Measurements from ENCODE around the gene TTC22.
A peak's percentile ranks its signal among the peaks of the same experiment; 100 is the strongest.
"Not testable (repeated sequence)": the region's sequence is repeated elsewhere in the genome, so short reads cannot be mapped to it uniquely, and the experiment has no call there.

TTC22 gene

DNA sequence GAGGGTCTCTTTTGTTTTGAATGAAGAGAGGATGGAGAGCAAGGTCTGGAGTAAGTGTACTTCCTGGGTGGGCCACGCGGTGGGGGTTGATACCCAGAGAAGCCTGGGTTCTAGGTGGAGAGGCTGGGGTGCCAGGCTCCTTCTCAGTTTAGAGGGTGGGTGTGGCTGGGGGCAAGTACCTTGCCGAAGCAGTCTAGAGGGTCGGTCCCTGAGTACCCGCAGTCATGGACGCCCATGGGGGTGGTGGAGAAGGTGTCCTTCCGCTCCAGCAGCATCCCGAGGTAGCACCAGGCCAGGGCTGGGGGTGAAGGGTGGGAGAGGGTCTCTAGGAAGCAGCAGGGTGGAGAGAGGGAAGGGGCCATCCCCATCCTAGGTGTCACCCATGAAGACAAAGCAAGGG, 14.3 kb downstream of the TTC22 start:
- no peak for DNase-seq (ENCODE audit: low read depth in 2 of 2)

DNA sequence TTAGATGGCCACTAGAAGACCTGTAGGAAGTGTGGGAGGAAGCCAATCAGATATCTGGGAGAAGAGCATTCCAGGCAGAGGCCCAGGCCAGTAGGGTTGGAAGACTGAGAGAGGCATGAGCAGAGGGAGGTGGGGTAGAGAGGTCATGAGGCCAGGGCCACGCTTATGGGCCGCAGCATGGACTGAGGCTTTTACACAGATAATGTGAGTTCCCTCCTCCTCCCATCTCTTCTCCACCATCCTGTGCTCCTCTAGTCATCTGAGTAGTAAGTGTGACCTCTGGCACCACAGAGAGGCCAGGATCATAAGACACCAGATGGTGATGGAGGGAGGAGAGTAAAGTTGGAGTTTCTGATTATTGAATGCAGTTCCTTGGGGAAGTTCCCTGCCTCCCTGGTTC, 17.1 kb downstream of the TTC22 start:
- no peak for DNase-seq (ENCODE audit: low read depth in 2 of 2)

DNA sequence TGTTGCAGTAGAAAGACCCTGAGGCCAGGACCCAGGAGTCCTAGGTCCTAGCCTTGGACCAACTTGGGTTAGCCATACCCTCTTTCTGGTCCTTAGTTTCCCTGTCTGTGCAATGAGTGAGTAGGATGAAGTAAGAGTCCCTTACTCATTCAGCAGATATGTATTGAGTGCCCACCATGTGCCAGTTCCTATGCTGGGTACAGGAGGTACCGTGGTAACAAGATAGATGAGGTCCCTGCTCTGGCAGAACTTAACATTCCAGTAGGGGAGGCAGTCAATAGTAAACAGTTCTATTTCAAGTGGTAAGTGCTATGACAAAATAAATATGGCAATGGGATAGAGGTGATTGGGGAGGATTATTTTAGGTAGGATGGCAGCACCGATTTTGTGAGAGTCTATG, 18.5 kb downstream of the TTC22 start:
- no peak for DNase-seq (ENCODE audit: low read depth in 2 of 2)

DNA sequence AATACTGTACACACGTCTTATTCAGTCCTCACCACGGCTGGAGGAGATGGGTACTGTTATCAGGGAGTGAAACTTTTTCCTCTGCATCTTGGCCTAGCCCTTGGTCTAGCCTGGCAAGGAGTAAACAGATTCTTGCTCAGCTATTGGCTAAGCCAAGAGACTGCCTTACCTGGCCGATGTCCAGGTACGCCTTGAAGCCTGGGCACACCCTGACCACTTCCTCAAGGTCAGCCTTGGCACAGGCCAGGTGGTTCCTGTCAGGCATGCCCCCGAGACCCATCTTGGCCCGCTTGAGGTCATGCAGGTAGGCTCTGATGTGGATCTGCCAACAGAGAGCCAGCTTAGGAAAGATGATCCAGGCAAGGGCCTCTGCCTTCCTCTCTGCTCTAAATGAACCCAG, 19.0 kb downstream of the TTC22 start:
- DNase-seq (ENCODE audit: low read depth in 2 of 2) = no peak

DNA sequence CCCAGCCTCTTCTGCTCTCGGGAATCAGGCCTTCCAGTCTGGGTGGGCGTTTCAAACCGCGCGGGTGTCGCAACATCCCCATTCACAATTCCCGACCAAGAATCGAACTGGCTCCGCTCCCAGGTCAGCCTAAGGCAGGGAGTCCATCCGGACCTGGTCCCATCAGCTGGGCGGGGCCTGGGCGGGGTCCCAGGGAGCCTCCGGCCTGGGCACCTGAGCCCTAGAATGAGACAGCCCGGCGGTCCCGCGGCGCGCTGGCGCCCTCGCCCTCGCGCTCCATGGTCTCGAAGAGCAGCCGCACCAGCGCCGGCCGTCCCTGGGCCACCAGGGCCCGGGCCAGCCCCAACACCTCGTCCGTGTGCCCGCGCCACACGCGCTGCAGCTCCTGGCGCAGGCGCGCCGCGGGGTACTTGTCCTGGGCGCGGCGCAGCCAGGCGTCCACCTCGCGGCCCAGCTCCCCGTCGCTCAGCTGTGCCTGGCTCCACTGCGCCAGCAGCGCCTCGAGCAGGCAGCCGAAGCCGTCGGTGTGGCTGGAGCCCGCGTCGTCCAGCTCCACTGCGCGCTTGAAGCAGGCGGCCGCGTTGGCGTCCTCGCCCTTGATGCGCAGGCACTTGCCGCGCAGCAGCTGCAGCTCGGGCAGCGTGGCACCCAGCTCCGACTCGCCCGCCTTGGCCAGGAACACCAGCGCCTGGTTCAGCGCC, 19.9 kb downstream of the TTC22 start:
- no peak for DNase-seq (ENCODE audit: low read depth in 2 of 2)

DNA sequence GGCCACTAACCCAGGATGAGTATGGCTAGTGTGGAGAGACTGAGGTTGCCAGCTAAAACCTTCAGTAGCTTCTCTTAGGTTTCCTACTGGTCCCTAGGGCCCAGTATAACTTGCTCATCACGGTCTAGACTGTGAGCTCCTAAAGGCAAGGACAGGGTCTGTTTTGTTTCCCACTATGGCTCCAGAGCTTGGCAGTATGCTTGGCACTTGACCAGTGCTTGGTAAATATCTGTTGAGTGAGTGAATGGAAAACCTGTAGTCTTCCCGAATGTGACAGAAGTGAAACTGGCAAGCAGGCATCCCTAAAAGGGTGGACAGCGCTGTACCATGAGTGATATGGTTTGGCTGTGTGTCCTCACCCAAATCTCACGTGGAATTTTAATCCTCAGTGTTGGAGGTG, 23.7 kb downstream of the TTC22 start:
- DNase-seq (ENCODE audit: low read depth in 2 of 2) = no peak

DNA sequence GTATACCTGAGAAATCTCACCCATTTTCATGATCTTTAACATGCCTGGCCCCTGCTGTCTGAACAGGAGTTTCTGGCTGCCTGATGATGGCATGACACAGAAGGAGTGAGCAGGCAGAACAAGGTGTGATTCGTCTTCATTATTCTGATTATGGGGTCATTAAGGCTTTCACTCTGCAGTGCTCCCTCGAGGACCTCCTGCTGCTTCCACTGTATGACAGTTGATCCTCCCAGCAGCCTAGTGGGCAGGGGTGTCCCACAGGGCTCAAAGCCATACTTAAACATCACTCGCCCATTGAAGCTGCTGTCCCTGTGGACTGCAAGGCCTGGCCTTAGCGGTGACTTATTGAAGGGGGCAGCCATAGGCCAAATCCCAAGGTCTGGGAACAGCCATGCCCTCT, 24.1 kb downstream of the TTC22 start:
- DNase-seq (ENCODE audit: low read depth in 2 of 2) = no peak

DNA sequence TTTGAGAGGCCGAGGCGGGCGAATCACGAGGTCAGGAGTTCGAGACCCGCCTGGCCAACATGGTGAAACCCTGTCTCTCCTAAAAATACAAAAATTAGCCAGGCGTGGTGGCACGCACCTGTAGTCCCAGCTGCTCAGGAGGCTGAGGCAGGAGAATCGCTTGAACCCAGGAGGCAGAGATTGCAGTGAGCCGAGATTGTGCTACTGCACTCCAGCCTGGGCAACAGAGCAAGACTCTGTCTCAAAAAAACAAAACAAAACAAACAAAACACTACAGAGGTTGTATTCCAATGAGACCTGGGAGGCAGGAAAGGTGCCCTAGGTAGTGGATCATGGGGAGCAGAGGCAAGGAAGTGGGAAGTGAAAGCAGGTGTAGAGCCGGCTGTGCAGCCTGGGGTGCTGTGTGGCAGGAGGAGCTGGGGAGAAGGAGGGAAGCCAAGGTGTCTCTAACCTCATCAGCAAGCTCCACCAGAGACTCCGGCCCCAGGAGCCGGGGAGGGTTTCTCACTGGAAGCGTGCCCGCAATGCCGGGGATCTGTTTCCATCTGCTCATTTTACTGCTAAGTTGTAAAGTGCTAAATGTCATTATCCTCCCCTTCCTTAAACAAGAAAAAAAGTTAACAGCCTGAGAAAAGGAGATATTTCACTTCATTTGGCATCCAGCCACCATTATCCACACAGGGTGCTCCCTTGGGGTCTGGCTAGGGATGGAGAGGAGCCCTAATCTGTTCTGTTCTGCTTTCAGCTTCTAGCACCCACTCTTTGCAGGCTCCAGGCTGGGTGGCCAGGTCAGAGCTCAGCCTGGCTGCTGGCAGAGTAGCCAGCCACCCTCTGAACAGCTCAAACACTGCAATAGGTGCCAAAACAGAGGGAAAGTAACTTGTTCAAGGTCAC, 25.0 kb downstream of the TTC22 start:
- DNase-seq (ENCODE audit: low read depth in 2 of 2) = not testable (repeated sequence)

DNA sequence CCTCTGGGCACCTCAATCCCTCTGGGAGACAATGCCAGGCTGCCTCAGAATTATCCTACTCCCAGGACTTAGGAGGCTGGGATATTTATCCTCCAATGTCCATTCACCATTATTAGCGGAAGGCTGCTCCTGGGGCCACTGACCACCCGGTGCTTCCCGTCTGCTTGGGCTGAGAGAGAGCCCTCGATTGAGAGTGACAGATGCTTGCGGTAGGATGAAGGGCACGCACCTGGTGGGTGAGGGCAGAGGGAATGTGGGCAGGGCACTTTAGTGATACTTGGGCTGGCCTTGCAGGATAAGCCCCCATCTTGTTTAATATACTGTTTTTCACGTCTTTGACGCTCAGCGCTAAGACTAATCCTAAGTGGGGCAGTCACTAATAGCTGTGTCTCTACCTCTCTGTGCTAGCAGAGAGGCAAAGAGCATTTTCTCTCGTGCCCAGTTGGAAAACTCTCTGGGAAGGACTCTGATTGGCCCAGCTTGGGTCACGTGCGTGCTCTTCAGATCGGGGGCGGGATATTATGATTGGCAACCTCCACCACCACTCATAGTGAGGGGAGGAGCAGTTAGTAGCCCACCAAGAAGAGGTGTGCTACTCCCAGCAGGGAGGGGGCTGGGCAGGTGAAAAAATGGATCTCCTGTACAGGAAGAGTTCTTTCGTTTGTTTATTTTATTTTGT, 26.2 kb downstream of the TTC22 start:
- DNase-seq (ENCODE audit: low read depth in 2 of 2) = no peak

DNA sequence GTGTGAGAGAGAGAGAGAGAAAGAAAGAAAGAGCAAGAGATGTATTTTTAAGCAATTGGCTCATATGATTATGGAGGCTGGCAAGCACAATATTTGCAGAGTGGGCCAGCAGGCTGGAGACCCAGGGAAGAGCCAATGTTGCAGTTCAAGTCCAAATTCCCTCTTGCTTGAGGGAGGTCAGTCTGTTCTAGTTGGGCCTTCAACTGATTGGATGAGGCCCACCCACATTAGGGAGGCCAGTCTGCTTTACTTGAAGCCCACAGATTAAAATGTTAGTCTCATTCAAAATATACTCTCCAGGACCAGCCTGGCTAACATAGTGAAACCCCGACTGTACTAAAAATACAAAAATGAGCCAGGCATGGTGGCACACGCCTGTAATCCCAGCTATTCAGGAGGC, 28.2 kb downstream of the TTC22 start:
- no peak for DNase-seq (ENCODE audit: low read depth in 2 of 2)

DNA sequence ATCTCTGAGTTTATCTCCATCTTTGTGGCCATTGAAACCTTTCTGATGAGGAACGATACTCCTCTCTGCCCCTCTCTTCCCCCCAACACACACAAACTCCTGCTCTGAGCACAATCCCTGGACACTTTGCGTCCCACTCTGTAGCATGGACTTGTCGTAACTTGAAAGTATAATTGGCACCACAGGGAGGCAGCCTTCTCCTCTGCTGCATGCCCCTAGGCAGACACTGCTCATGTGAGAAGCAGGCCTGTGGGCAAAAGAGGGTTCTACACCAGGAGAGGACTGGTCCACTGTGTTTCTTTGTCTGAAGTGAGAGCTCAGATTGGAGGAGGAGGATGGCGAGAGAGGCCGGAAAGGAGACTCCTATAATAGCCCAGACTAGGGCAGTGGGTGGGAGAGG, 33.0 kb downstream of the TTC22 start:
- DNase-seq (ENCODE audit: low read depth in 2 of 2) = no peak

DNA sequence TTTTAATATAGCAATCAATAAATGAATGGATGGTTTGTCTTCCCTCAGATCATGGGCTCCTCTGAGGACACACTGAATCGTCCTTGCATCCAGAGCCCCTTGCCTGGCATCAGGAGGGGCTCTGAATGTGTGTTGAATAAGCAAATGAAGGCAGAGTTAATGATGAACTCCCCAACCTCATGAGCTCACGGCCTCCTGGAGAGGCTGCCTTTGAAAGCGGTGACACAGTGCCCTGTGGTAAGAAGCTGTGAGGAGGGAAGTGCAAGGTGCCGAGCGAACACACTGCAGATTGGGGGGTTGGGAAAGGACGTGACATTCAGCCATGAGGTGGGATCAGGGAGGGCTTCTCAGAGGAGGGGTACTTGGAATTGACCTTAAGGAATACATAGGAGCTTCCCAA, 33.6 kb downstream of the TTC22 start:
- no peak for DNase-seq (ENCODE audit: low read depth in 2 of 2)

DNA sequence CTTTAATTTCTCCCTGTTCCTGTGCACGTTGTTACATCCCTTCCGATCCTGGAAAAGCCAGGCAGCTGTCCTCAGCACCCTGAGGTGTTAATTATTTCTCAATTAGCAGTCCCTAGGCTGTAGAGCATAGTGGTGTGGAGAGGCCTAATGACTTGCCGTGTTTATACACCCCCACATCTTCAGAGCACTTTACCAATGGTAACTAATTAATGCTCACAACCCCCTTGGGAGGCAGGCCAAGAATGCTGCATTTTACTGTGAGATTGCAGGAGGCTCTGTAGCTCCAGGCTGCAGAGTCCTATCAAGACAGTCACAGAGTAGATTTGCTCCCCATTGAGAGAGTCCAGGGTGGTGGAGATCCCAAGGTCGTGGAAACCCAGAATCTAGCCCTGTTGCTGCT, 34.4 kb downstream of the TTC22 start:
- no peak for DNase-seq (ENCODE audit: low read depth in 2 of 2)

DNA sequence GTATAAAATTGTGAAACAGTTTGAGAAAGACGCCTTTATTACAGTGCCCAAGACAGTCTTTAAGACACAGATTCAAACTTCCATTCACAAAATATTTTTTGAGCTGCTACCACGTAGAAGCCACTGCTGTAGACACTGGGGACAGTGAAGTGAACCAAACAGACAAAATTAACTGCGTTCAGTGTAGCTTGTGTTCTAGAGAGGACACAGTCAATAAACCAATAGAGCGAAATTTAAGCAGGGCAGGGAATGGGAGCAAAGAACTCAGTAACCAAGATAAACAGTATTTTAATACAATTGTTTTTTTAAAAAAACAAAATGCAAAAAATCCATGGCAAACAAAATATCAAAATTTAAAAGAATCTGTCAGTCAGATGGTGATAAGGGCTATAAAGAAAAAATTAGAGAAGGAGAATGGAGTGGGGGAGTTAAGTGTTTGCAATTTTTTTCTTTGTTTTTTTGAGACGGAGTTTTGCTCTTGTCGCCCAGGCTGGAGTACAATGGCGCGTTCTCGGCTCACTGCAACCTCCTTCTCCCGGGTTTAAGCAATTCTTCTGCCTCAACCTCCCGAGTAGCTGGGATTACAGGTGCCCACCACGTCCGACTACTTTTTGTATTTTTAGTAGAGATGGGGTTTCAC, 36.1 kb downstream of the TTC22 start:
- no peak for DNase-seq (ENCODE audit: low read depth in 2 of 2)

DNA sequence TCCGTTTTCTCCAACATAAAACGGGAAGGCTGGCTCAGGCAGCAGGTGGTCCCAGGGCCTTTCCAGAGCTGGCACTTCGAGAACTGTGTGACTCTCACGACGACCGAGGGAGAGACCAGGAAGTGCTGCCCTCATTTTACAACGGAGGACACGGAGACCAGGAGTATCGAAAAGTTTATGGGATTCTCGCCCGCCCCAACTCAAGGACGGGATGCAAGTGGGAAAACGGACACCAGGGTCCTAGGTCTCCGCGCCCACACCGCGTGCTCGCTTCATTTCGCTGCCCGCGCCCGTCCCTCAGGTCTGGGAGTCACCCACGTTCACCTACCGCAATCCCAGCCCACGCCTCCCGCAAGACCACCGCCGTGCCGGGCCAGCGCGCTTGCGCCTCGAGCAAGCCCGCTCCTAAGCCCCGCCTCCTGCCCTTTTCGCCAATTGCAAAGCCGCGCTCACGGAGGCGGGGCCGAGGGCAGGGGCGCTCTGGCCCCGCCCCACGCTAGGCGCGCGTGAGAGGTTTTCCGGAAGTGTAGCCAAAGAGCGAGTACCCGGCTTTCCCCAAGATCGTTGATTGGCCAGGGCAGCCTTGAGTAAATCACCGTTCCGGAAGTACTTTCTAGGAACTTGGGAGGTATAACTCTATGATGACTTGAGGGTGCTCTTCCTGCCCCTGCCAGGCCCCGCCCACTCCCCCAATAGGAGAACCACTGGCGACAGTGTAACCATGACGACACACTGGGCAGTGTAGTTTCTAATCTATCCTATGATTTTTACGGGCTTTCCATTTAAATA, 36.8 kb downstream of the TTC22 start, which contains the start of gene PARS2:
PARS2 (minus strand) TSS at position 391 of the 789 bp plus-strand sequence. CDS start 5,362 bp downstream, outside the sequence.
- peak; percentile 95 to 96 for DNase-seq (ENCODE audit: low read depth in 2 of 2)

DNA sequence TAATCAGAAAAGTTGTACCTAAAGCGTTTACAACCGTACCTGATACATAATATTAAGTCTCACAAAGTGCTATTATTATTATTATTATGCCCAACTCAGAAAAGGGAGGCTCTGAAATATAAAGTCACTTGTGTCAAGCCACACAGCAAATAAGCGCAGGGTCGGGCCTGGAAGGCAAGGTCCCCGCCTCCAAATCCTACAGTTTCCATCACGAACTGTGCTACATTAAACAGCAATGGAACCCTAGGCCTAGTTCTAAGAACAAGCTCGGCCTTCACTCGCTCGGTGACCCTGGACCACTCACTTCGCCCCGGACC, 37.3 kb downstream of the TTC22 start:
- no peak for DNase-seq (ENCODE audit: low read depth in 2 of 2)

DNA sequence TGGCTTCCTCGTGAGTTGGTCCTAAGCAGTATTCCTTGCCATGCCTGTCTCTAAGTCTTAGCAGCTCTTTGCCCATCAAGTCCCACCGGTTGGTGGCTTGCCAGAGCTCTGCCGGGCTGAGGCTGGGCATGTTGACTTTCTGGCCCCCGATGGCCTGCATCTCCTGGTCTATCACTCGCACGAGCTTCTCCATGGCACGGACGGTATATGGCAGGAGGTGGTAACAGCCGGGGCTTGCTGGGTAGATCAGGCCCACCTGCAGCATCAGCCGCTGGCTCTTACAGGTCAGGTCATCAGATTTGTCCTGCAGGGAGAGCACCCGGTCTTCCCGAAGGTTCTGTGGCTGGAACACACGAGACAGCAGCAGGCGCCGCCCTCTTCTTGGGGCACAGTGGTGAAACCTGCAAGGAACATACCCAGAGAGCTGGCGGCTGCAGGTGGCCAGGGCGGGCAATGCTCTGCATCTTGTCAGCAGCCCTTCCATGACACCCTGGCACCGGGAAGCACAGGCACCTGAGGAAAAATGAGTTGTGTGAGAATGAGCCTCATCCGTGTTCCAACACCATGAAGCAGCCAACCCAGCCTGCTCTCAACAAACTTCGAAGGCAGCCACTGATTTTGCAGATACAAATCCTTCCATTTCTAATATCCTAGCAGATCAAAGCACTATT, 42.3 kb downstream of the TTC22 start:
- no peak for DNase-seq (ENCODE audit: low read depth in 2 of 2)

DNA sequence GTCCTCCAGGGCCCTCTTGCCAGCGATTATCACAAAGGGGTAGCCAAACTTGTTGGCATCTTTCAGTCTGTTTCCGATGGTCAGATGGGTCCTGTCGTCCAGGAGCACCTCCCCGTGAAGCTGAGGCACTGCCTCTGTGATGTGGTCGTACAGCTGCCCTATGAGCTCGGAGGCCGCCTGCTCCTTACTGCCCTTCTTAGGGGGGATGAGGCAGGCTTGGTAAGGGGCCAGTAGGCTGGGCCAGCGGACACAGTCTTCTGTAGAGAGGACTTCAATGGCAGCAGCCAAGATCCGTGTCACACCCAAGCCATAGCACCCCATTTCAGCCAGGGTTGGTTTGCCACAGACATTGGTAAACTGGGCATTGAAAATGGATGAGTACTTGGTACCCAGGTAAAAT, 43.3 kb downstream of the TTC22 start:
- DNase-seq (ENCODE audit: low read depth in 2 of 2) = no peak

DNA sequence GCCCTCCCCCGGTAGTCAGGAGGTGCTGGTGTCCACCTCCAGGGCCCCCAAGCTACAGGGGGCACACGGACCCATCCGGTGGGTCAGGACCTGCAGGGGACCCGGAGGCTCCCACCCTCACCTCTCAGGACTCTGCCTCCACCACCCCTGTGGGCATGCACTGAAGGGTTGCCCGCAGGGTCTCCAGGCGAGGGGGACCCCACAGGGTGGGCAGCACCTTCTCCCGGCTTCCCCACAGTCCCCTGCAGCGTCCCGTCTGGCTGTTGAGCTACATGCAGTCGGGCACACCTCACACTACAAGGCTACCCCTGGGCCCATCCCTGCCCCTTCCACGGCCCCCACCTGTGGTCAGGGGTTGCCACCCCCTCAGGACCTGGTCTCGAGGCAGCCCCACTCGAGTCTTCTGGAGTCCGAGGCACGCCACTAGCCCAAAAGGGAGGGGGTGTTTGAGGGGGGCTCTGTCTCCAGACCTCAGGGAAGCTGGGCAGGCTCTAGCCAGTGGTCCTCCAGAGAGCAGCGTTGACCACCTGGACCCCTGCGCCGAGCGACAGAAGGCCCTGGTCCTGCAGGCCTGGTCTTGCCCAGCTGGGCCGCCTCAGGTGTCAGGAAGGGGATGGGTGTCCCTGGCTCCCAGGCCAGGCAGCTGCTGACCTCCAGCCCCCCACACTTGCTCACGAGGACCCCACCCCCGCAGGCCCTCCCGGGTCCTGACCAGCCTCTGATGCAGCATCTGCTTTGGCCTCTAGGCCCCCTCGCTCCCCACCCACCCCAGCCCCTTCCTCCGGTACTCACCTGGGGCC, 46.4 kb downstream of the TTC22 start:
- no peak for DNase-seq (ENCODE audit: low read depth in 2 of 2)

DNA sequence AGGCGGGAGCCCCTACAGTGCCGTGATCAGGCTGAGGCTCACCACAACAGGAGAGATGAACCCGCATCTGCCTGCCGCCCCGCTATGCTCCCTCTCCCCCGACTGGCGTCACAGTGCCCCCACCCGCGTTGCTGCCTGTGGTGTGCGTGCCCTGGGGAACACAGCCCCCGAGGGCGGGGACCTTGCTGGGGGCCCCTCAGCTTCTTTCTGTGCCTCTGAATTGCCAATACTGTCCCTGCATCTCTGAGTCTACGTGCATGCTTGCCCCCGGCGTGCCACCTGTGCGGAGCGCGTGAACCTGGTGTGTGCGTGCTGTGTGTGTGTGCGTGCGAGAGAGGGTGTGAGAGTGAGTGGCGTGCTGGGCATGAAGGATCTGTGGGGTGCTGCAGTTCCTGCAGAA, 47.1 kb downstream of the TTC22 start:
- no peak for DNase-seq (ENCODE audit: low read depth in 2 of 2)

Data from stimulated activated CD8-positive, alpha-beta memory T cell treated with anti-CD3 and anti-CD28 coated beads, Interleukin-15, amount 100 ng/mL, for 48 hours (primary cell).